ENCODE results near the gene UCKL1. TPM values are rescaled to one million over a fixed set of nuclear protein-coding genes. Genes with fewer than 3 reads are reported as not detected.
A peak's percentile ranks its signal among the peaks of the same experiment; 100 is the strongest.

Gene UCKL1
- total RNA-seq, 1 donor from 2014 or later: 33.4 TPM

DNA sequence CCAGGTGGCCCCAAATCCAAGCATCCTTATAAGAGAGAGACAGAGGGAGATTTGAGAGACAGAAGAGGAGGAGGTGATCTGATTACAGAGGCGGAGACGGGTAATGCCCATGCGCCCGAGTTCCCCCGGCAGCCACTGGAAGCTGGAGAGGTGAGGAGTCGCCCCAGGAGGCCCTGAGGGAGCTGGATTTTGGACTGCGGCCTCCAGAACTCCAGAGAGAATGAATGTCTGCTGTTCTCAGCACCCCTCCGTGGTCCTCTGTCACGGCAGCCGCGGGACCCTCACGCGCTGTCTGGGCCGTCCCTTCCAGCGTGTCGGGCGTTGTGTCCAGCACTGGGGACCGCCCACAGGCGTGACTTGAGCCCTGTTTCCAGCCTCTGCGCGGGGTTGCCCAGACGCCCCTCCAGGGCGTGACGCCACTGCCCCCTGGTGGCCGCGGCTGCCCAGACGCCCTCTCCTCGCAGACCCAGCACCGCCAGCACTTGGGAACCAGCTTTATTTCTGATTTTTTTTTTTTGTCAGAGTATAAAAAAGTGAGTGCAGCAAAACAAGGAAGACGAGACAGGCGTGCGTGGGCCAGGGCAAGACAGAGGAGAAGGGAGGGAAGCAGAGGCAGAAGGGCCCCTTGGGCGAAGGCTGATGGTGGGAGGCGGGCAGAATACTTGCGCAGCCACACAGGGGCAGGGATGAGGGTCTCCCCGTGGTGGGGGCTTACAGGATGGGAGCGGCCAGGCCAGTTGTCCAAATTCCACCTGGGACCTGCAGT lies 17.6 kb upstream of the UCKL1 start:
- no peak overlapping the region for H3K27ac Mint-ChIP-seq (ENCODE audit: unreplicated experiment)
- H3K36me3 Mint-ChIP-seq (ENCODE audit: low read depth, unreplicated experiment): peaks cover 2% of the 10 kb centered on the region
- TF ChIP-seq, protein P1, sequence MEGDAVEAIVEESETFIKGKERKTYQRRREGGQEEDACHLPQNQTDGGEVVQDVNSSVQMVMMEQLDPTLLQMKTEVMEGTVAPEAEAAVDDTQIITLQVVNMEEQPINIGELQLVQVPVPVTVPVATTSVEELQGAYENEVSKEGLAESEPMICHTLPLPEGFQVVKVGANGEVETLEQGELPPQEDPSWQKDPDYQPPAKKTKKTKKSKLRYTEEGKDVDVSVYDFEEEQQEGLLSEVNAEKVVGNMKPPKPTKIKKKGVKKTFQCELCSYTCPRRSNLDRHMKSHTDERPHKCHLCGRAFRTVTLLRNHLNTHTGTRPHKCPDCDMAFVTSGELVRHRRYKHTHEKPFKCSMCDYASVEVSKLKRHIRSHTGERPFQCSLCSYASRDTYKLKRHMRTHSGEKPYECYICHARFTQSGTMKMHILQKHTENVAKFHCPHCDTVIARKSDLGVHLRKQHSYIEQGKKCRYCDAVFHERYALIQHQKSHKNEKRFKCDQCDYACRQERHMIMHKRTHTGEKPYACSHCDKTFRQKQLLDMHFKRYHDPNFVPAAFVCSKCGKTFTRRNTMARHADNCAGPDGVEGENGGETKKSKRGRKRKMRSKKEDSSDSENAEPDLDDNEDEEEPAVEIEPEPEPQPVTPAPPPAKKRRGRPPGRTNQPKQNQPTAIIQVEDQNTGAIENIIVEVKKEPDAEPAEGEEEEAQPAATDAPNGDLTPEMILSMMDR (IDR thresholded peaks at IDR 0.05; ENCODE audit: insufficient read depth, low read depth, low read length): peak; percentile 91
- no peak for TF ChIP-seq EZH2 (IDR thresholded peaks at IDR 0.05; ENCODE audit: insufficient read depth, low read length)

DNA sequence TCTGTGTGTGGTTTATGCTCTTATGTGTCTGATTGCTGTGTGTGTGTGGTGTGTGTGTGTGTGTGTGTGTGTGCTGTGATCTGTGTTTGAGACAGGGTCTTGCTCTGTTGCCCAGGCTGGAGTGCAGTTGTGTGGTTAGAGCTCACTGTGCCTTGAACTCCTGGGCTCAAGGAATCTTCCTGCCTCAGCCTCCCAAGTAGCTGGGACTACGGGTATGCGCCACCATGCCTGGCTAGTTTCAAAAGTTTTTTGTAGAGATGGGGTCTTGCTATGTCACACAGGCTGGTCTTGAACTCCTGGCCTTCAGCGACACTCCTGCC lies 16.9 kb upstream of the UCKL1 start:
- TF ChIP-seq, protein P1 (IDR thresholded peaks at IDR 0.05; ENCODE audit: insufficient read depth, low read depth, low read length): no peak
- TF ChIP-seq EZH2 (IDR thresholded peaks at IDR 0.05; ENCODE audit: insufficient read depth, low read length): no peak
- Mint-ChIP-seq H3K36me3 (ENCODE audit: low read depth, unreplicated experiment) (peaks cover 2% of the 10 kb centered on the region), H3K27me3 (ENCODE audit: low read depth, unreplicated experiment) (no peaks in the 10 kb centered on the region), H3K27ac (ENCODE audit: unreplicated experiment) (no peak overlapping the region), H3K9me3 (ENCODE audit: unreplicated experiment) (no peaks in the 10 kb centered on the region), H3K4me1 (ENCODE audit: low read depth, unreplicated experiment) (peaks cover 15% of the 10 kb centered on the region), H3K4me3 (ENCODE audit: unreplicated experiment) (no peak overlapping the region)
- Histone ChIP-seq H4K20me1 (ENCODE audit: insufficient read depth, low read length) (peaks cover 4% of the 10 kb centered on the region), H3K79me2 (ENCODE audit: insufficient read depth, low read length) (peaks cover 12% of the 10 kb centered on the region), H3K9me3 (ENCODE audit: insufficient read depth, low read depth, low read length) (peaks cover 2% of the 10 kb centered on the region), H3K4me1 (ENCODE audit: insufficient read depth, low read length) (peaks cover 30% of the 10 kb centered on the region), H3K27ac (ENCODE audit: low read depth, low read length) (no peak overlapping the region), H3K9ac (ENCODE audit: low read length) (no peak overlapping the region), H3K4me2 (ENCODE audit: low read length) (no peak overlapping the region), H3K4me3 (ENCODE audit: insufficient read depth, low read depth, low read length) (no peak overlapping the region), H2AFZ (ENCODE audit: low read depth, low read length) (no peak overlapping the region), H3K27me3 (ENCODE audit: insufficient read depth, low read length) (no peaks in the 10 kb centered on the region), H3K36me3 (ENCODE audit: insufficient read depth, low read length) (no peaks in the 10 kb centered on the region)
- FAIRE-seq (no peak), DNase-seq (ENCODE audit: low read depth) (no peak)

More for the DNA sequence above, 17.6 kb upstream of the UCKL1 start:
- FAIRE-seq: no peak
- peak overlapping the region; percentile 47 for H3K9ac ChIP-seq (ENCODE audit: low read length)
- no peaks in the 10 kb centered on the region for H3K36me3 ChIP-seq (ENCODE audit: insufficient read depth, low read length)
- no peaks in the 10 kb centered on the region for H3K27me3 ChIP-seq (ENCODE audit: insufficient read depth, low read length)
- no peaks in the 10 kb centered on the region for H3K9me3 ChIP-seq (ENCODE audit: insufficient read depth, low read depth, low read length)
- no peak overlapping the region for H3K27ac ChIP-seq (ENCODE audit: low read depth, low read length)
- no peaks in the 10 kb centered on the region for H3K27me3 Mint-ChIP-seq (ENCODE audit: low read depth, unreplicated experiment)
- H2AFZ ChIP-seq (ENCODE audit: low read depth, low read length): peak overlapping the region; percentile 87
- no peak overlapping the region for H3K4me3 Mint-ChIP-seq (ENCODE audit: unreplicated experiment)
- H3K4me1 Mint-ChIP-seq (ENCODE audit: low read depth, unreplicated experiment): peaks cover 17% of the 10 kb centered on the region
- H3K4me2 ChIP-seq (ENCODE audit: low read length): peak overlapping the region; percentile 84
- H3K79me2 ChIP-seq (ENCODE audit: insufficient read depth, low read length): peaks cover 5% of the 10 kb centered on the region
- peaks cover 33% of the 10 kb centered on the region for H3K4me1 ChIP-seq (ENCODE audit: insufficient read depth, low read length)
- peak overlapping the region; percentile 40 for H3K4me3 ChIP-seq (ENCODE audit: insufficient read depth, low read depth, low read length)
- no peaks in the 10 kb centered on the region for H3K9me3 Mint-ChIP-seq (ENCODE audit: unreplicated experiment)
- H4K20me1 ChIP-seq (ENCODE audit: insufficient read depth, low read length): peaks cover 4% of the 10 kb centered on the region
- peak; percentile 50 for DNase-seq (ENCODE audit: low read depth)

Data from astrocyte (in vitro differentiated cells and primary cell).